Activated T-cell treated with anti-CD3 and anti-CD28 coated beads for 1 hour (primary cell): ENCODE results near the gene BRCA1.
"Not testable (repeated sequence)": the region's sequence is repeated elsewhere in the genome, so short reads cannot be mapped to it uniquely, and the experiment has no call there.

Source experiments
- DNase-seq: peaks from one replicate; pipeline ENCODE4 v3.0.0-alpha.2; 2020; ENCODE audit warnings: low read depth

BRCA1 gene

GRCh38 chr17:43125133-43125966, at the start of gene BRCA1:
Gene BRCA1, minus strand, starts transcription at chr17:43125364. Its CDS starts 1,268 bp downstream, at chr17:43124096.
- peak; percentile 90 for DNase-seq

GRCh38 chr17:43171586-43172487, 46.7 kb upstream of the BRCA1 start:
- DNase-seq, result no peak

- DNase-seq, result peak; percentile 89
Observed at GRCh38 chr17:43170766-43171585, 45.8 kb upstream of the BRCA1 start, which contains the start of gene NBR1. Gene NBR1, plus strand, starts transcription at chr17:43171214. Its CDS starts 4,586 bp downstream, at chr17:43175800.

- DNase-seq, result peak; percentile 74
Observed at GRCh38 chr17:43170140-43170765, 45.1 kb upstream of the BRCA1 start.

GRCh38 chr17:43169561-43170139, 44.5 kb upstream of the BRCA1 start:
- DNase-seq, result no peak

- DNase-seq, result not testable (repeated sequence)
Observed at GRCh38 chr17:43165971-43166370, 40.8 kb upstream of the BRCA1 start.

- DNase-seq, result not testable (repeated sequence)
Observed at GRCh38 chr17:43159957-43160356, 34.8 kb upstream of the BRCA1 start.

GRCh38 chr17:43159232-43159631, 34.1 kb upstream of the BRCA1 start:
- not testable (repeated sequence) for DNase-seq

- no peak for DNase-seq
Observed at GRCh38 chr17:43155666-43156065, 30.5 kb upstream of the BRCA1 start.

GRCh38 chr17:43153197-43153835, 28.2 kb upstream of the BRCA1 start:
- DNase-seq, result not testable (repeated sequence)

GRCh38 chr17:43151880-43152456, 26.8 kb upstream of the BRCA1 start:
- no peak for DNase-seq

- no peak for DNase-seq
Observed at GRCh38 chr17:43146649-43147048, 21.5 kb upstream of the BRCA1 start.

- no peak for DNase-seq
Observed at GRCh38 chr17:43143201-43143600, 18.0 kb upstream of the BRCA1 start.

- no peak for DNase-seq
Observed at GRCh38 chr17:43142153-43142552, 17.0 kb upstream of the BRCA1 start.

GRCh38 chr17:43140396-43141332, 15.5 kb upstream of the BRCA1 start:
- no peak for DNase-seq

GRCh38 chr17:43138531-43138930, 13.4 kb upstream of the BRCA1 start:
- not testable (repeated sequence) for DNase-seq

GRCh38 chr17:43136574-43136973, 11.4 kb upstream of the BRCA1 start:
- DNase-seq, result not testable (repeated sequence)

GRCh38 chr17:43135454-43135819, 10.3 kb upstream of the BRCA1 start:
- DNase-seq, result no peak
